GM10266 (cell line): ENCODE measurements around the gene POFUT2.

ENCODE experiments used
- DNase-seq: peaks from one replicate; pipeline ENCODE4 v3.0.0; 2012; ENCODE audit errors: extremely low spot score
- CTCF ChIP-seq: IDR thresholded peaks from 2 replicates; pipeline ENCODE4 v1.5.1; 2012; ENCODE audit warnings: mild to moderate bottlenecking, low read depth; ENCODE audit not compliant: control insufficient read depth, insufficient read depth; ENCODE audit errors: missing control alignments

Gene POFUT2

GRCh38 chr21:45306453-45306831 lies 18.7 kb upstream of the POFUT2 start:
- no peak for DNase-seq
- no peak for TF ChIP-seq CTCF

- no peak for TF ChIP-seq CTCF
These were observed 18.1 kb upstream of the POFUT2 start for GRCh38 chr21:45305836-45306235.

GRCh38 chr21:45304945-45305344 lies 17.2 kb upstream of the POFUT2 start:
- DNase-seq = no peak
- TF ChIP-seq CTCF = no peak

More at GRCh38 chr21:45305836-45306235, 18.1 kb upstream of the POFUT2 start:
- DNase-seq = no peak

GRCh38 chr21:45304476-45304830 lies 16.8 kb upstream of the POFUT2 start:
- no peak for TF ChIP-seq CTCF
- DNase-seq = no peak

GRCh38 chr21:45303751-45304475 lies 16.2 kb upstream of the POFUT2 start:
- no peak for DNase-seq
- no peak for TF ChIP-seq CTCF

DNA sequence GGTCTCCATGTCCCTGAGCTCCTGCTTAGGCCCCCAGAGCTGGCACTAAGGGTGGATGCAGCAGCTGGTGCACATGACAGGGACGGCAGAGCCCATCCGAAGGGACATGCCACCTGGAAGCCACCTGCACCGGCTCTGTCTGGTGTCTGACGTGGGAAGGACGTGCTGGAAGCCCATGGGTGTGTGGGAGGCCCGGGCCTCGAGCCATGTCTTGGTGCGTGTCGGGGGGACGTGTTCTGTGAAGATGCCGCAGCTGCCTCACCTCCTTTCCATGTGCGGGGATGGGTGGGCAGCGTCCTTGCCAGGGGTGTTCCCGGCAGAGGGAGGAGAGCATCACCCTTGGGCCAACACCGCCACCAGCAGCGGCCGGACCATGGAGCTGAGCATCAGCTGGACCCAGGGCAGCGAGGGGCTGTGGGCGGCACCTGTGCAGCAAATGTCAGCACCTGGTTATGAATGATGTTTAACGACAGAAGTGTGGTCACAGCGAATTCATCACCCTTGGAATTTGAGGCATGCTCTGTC lies 15.5 kb upstream of the POFUT2 start:
- DNase-seq = no peak
- TF ChIP-seq CTCF = no peak
